ENCODE data around the gene ABHD17B. TPM values are rescaled to one million over a fixed set of nuclear protein-coding genes. Genes with fewer than 3 reads are reported as not detected.
A peak's percentile ranks its signal among the peaks of the same experiment; 100 is the strongest.

Gene ABHD17B
- total RNA-seq, 2 experiments from 2014 or later: 15.5 to 16.5 TPM

- Mint-ChIP-seq H3K4me3 (no peak overlapping the region), H3K27me3 (no peaks in the 10 kb centered on the region), H3K36me3 (ENCODE audit: low read depth) (peaks cover 24% of the 10 kb centered on the region), H3K9me3 (peaks cover 18% of the 10 kb centered on the region), H3K4me1 (ENCODE audit: low read depth) (peaks cover 16% of the 10 kb centered on the region), H3K27ac (peak overlapping the region; percentile 34)
- ATAC-seq (no peak), DNase-seq (no peak)
- intact Hi-C loops (cut with micrococcal nuclease): no loop called here
- ChIA-PET CTCF (interaction anchor here (0.8 to 1.5 kb wide), 3 partner anchors 38 to 167 kb away, joined by 3 to 6 read pairs (median 4); no protein-coding TSS in a partner anchor), POLR2A (no interaction called here)
- TF ChIP-seq CTCF (IDR thresholded peaks at IDR 0.05): no peak
Observed at GRCh38 chr9:71858102-71858798, 52.7 kb downstream of the ABHD17B start.

GRCh38 chr9:71857159-71857558 lies 53.8 kb downstream of the ABHD17B start:
- TF ChIP-seq CTCF (IDR thresholded peaks at IDR 0.05): no peak
- ChIA-PET CTCF (interaction anchor here (1.0 kb wide), 1 partner anchor 50 kb away, joined by 4 read pairs; no protein-coding TSS in a partner anchor), POLR2A (no interaction called here)
- H3K27me3 Mint-ChIP-seq: no peaks in the 10 kb centered on the region
- peaks cover 19% of the 10 kb centered on the region for H3K9me3 Mint-ChIP-seq
- peaks cover 25% of the 10 kb centered on the region for H3K36me3 Mint-ChIP-seq (ENCODE audit: low read depth)
- ATAC-seq (no peak), DNase-seq (no peak)
- H3K27ac Mint-ChIP-seq: no peak overlapping the region
- H3K4me1 Mint-ChIP-seq (ENCODE audit: low read depth): peaks cover 20% of the 10 kb centered on the region
- intact Hi-C loops (cut with micrococcal nuclease): no loop called here
- no peak overlapping the region for H3K4me3 Mint-ChIP-seq

- ChIA-PET CTCF (interaction anchor here (0.6 kb wide), 1 partner anchor 52 kb away, joined by 3 read pairs; no protein-coding TSS in a partner anchor), POLR2A (no interaction called here)
- no peak overlapping the region for H3K27ac Mint-ChIP-seq
- no peaks in the 10 kb centered on the region for H3K27me3 Mint-ChIP-seq
- intact Hi-C loops (cut with micrococcal nuclease): no loop called here
- DNase-seq (no peak), ATAC-seq (no peak)
- H3K9me3 Mint-ChIP-seq: peaks cover 8% of the 10 kb centered on the region
- no peak overlapping the region for H3K4me3 Mint-ChIP-seq
- TF ChIP-seq CTCF (IDR thresholded peaks at IDR 0.05): no peak
- H3K36me3 Mint-ChIP-seq (ENCODE audit: low read depth): peaks cover 11% of the 10 kb centered on the region
- peaks cover 20% of the 10 kb centered on the region for H3K4me1 Mint-ChIP-seq (ENCODE audit: low read depth)
Observed at GRCh38 chr9:71854811-71855210, 56.2 kb downstream of the ABHD17B start.

- Mint-ChIP-seq H3K9me3 (peaks cover 8% of the 10 kb centered on the region), H3K27ac (peak overlapping the region; percentile 59), H3K36me3 (ENCODE audit: low read depth) (peaks cover 2% of the 10 kb centered on the region), H3K27me3 (no peaks in the 10 kb centered on the region), H3K4me1 (ENCODE audit: low read depth) (peaks cover 9% of the 10 kb centered on the region), H3K4me3 (no peak overlapping the region)
- intact Hi-C loops (cut with micrococcal nuclease): no loop called here
- ChIA-PET POLR2A (interaction anchor here (0.6 kb wide), 1 partner anchor 412 kb away, joined by 3 read pairs; no protein-coding TSS in a partner anchor), CTCF (interaction anchor here (1.4 to 2.5 kb wide), 3 partner anchors 32 to 46 kb away, joined by 3 to 12 read pairs (median 8); no protein-coding TSS in a partner anchor)
- ATAC-seq (peak; percentile 85), DNase-seq (no peak)
- TF ChIP-seq CTCF (IDR thresholded peaks at IDR 0.05): no peak
Observed at GRCh38 chr9:71853084-71853483, 57.9 kb downstream of the ABHD17B start.

- peaks cover 8% of the 10 kb centered on the region for H3K9me3 Mint-ChIP-seq
- no peak overlapping the region for H3K4me3 Mint-ChIP-seq
- intact Hi-C loops (cut with micrococcal nuclease): no loop called here
- ChIA-PET POLR2A (no interaction called here), CTCF (interaction anchor here (2.5 kb wide), 1 partner anchor 32 kb away, joined by 12 read pairs; no protein-coding TSS in a partner anchor)
- no peak for ATAC-seq
- H3K4me1 Mint-ChIP-seq (ENCODE audit: low read depth): peaks cover 6% of the 10 kb centered on the region
- H3K27me3 Mint-ChIP-seq: no peaks in the 10 kb centered on the region
- no peak for TF ChIP-seq CTCF (IDR thresholded peaks at IDR 0.05)
- no peak overlapping the region for H3K27ac Mint-ChIP-seq
- DNase-seq: no peak
- peaks cover 2% of the 10 kb centered on the region for H3K36me3 Mint-ChIP-seq (ENCODE audit: low read depth)
Observed at GRCh38 chr9:71850996-71851395, 60.0 kb downstream of the ABHD17B start.

Data from activated CD8-positive, alpha-beta T cell treated with anti-CD3 and anti-CD28 coated beads for 36 hours (primary cell).